HepG2 (cell line): ENCODE results near the gene SRSF12. TPM values are rescaled to one million over a fixed set of nuclear protein-coding genes. Genes with fewer than 3 reads are reported as not detected.
A peak's percentile ranks its signal among the peaks of the same experiment; 100 is the strongest.

Experiments used
- ATAC-seq: fragments of 200-7000 bp; cut with Tn5 transposase; 3 replicates; pipeline ENCODE4 v1.9.1; 2020; ENCODE audit warnings: mild to moderate bottlenecking, moderate library complexity
- BruUV-seq: library from RNA; stranded (reverse); fragments of 400-500 nt; replicated peaks from 2 replicates; lab custom pipeline; 2021; lab: Mats Ljungman, UMichigan
- CTCF ChIA-PET: fragments of 300-600 bp; formaldehyde crosslinking; extraction: SDS; loops from one replicate; lab custom pipeline; 2021; ENCODE audit warnings: low total read pairs, inconsistent platforms, low intra/inter-chr PET ratio; lab: Yijun Ruan, JAX
- POLR2A ChIA-PET: fragments of 350-600 bp; sonication (Branson Sonifier 250); formaldehyde crosslinking; loops from one replicate; lab custom pipeline; 2020; ENCODE audit warnings: antibody characterized with exemption, inconsistent platforms; lab: Yijun Ruan, JAX
- DNase-seq: peaks from one replicate; pipeline ENCODE4 v3.0.0-alpha.2; 2015; ENCODE audit warnings: low spot score
- FAIRE-seq: peaks from 3 replicates; lab custom pipeline; 2011; peaks lifted over from hg19 to GRCh38; lab: Jason Lieb, UNC
- H2AFZ ChIP-seq: one replicate; pipeline ENCODE4 v1.6.1; 2011; ENCODE audit warnings: low read length, inconsistent platforms
- H3K27ac ChIP-seq: fragments of 300-600 bp; 3 replicates; pipeline ENCODE4 v1.8.0; 2011; ENCODE audit warnings: mixed run types, mild to moderate bottlenecking, mixed read lengths, low read length, inconsistent platforms; ENCODE audit not compliant: insufficient read depth; ENCODE audit errors: extremely low read length
- H3K27me3 ChIP-seq, 2 experiments: fragments of 200-600 bp in 1 of 2; 2 replicates in 1 of 2; 3 replicates in 1 of 2; pipeline versions ENCODE4 v1.6.0 to v1.8.0; 2011; ENCODE audit warnings: low read length in 2 of 2, mild to moderate bottlenecking in 2 of 2, moderate library complexity in 2 of 2, inconsistent platforms in 1 of 2; ENCODE audit not compliant: insufficient read depth in 2 of 2, control insufficient read depth in 1 of 2
- H3K36me3 ChIP-seq, 2 experiments: fragments of 200-600 bp in 1 of 2; replicated peaks in 1 of 2; 2 replicates in 1 of 2; 3 replicates in 1 of 2; pipeline versions ENCODE4 v1.5.1 to v1.8.0; 2011; ENCODE audit warnings: low read length in 2 of 2, inconsistent platforms in 1 of 2; ENCODE audit not compliant: insufficient read depth in 2 of 2, control insufficient read depth in 1 of 2
- H3K4me1 ChIP-seq: 2 replicates; pipeline ENCODE4 v1.5.1; 2012; ENCODE audit warnings: low read length, inconsistent platforms; ENCODE audit not compliant: insufficient read depth
- H3K4me2 ChIP-seq: 2 replicates; pipeline ENCODE4 v1.6.0; 2011; ENCODE audit warnings: low read depth, low read length, inconsistent platforms
- H3K4me3 ChIP-seq, 3 experiments: fragments of 200-600 bp in 1 of 3; sonication (generic), shearing (Covaris generic) in 1 of 3; replicated peaks in 1 of 3; 2 replicates each; pipeline ENCODE4 v1.5.1; 2011 to 2016; ENCODE audit warnings: low read length in 3 of 3, inconsistent platforms in 2 of 3, low read depth in 2 of 3, mild to moderate bottlenecking in 2 of 3, control low read depth in 1 of 3, mixed read lengths in 1 of 3; ENCODE audit not compliant: insufficient read depth in 1 of 3
- H3K79me2 ChIP-seq: one replicate; pipeline ENCODE4 v1.6.1; 2011; ENCODE audit warnings: low read length, inconsistent platforms; ENCODE audit not compliant: insufficient read depth
- H3K9ac ChIP-seq: 2 replicates; pipeline ENCODE4 v1.6.0; 2011; ENCODE audit warnings: mild to moderate bottlenecking, low read depth, low read length, inconsistent platforms; ENCODE audit not compliant: insufficient read depth
- H3K9me3 ChIP-seq: 2 replicates; pipeline ENCODE4 v1.5.1; 2012; ENCODE audit warnings: mild to moderate bottlenecking, low read length
- H4K20me1 ChIP-seq: 2 replicates; pipeline ENCODE4 v1.6.0; 2011; ENCODE audit warnings: inconsistent platforms, mild to moderate bottlenecking, low read length, moderate library complexity; ENCODE audit not compliant: insufficient read depth
- BHLHE40 ChIP-seq: IDR thresholded peaks from 2 replicates; pipeline ENCODE4 v1.6.1; 2011; ENCODE audit warnings: low read length, improper control_type of control experiment
- DR1 ChIP-seq: sonication (generic); formaldehyde crosslinking; IDR thresholded peaks from 2 replicates; pipeline ENCODE4 v1.8.0; 2021; ENCODE audit warnings: mild to moderate bottlenecking, missing genetic modification reagents, inconsistent platforms
- ETV6 ChIP-seq: sonication (generic); formaldehyde crosslinking; conservative IDR thresholded peaks from 2 replicates; pipeline ENCODE4 v1.4.0; 2020; ENCODE audit warnings: missing genetic modification reagents
- EZH2 ChIP-seq: conservative IDR thresholded peaks from 2 replicates; pipeline ENCODE4 v1.6.1; 2012; ENCODE audit warnings: mild to moderate bottlenecking, low read depth, low read length, moderate library complexity
- FLYWCH1 ChIP-seq: sonication (generic); formaldehyde crosslinking; IDR thresholded peaks from 2 replicates; pipeline ENCODE4 v1.8.1; 2023; ENCODE audit warnings: mild to moderate bottlenecking, missing genetic modification reagents
- FOXO1 ChIP-seq: sonication (generic); formaldehyde crosslinking; IDR thresholded peaks from 2 replicates; pipeline ENCODE4 v1.4.0; 2020; ENCODE audit warnings: missing genetic modification reagents
- FOXP4 ChIP-seq: sonication (generic); formaldehyde crosslinking; IDR thresholded peaks from 2 replicates; pipeline ENCODE4 v1.4.0; 2020; ENCODE audit warnings: missing genetic modification reagents
- HMG20A ChIP-seq: IDR thresholded peaks from 2 replicates; pipeline ENCODE4 v1.6.1; 2016; ENCODE audit warnings: borderline replicate concordance
- HOMEZ ChIP-seq: IDR thresholded peaks from 2 replicates; pipeline ENCODE4 v1.6.1; 2016; ENCODE audit warnings: low read depth
- LCORL ChIP-seq, 2 experiments: fragments of 450-650 bp in 1 of 2; sonication (generic) in 1 of 2; formaldehyde crosslinking in 1 of 2; IDR thresholded peaks; 2 replicates each; pipeline versions ENCODE4 v1.5.0 to v1.6.1; 2017 to 2020; ENCODE audit warnings: antibody characterized with exemption in 1 of 2, missing genetic modification reagents in 1 of 2
- MBD4 ChIP-seq: IDR thresholded peaks from 2 replicates; pipeline ENCODE4 v1.6.1; 2012; ENCODE audit warnings: low read length, inconsistent platforms, borderline replicate concordance
- NCOA1 ChIP-seq: sonication (generic); formaldehyde crosslinking; IDR thresholded peaks from 2 replicates; pipeline ENCODE4 v1.9.0; 2021; ENCODE audit warnings: missing genetic modification reagents
- ONECUT2 ChIP-seq: sonication (generic); formaldehyde crosslinking; IDR thresholded peaks from 2 replicates; pipeline ENCODE4 v1.4.0; 2020; ENCODE audit warnings: missing genetic modification reagents
- SATB2 ChIP-seq: sonication (generic); formaldehyde crosslinking; IDR thresholded peaks from 2 replicates; pipeline ENCODE4 v1.5.0; 2020; ENCODE audit warnings: missing genetic modification reagents
- SMARCC2 ChIP-seq: fragments of 450-650 bp; IDR thresholded peaks from 2 replicates; pipeline ENCODE4 v1.6.1; 2017; ENCODE audit warnings: antibody characterized with exemption, mild to moderate bottlenecking
- TCF7L2 ChIP-seq: IDR thresholded peaks from 2 replicates; pipeline ENCODE4 v1.6.1; 2011; ENCODE audit warnings: mild to moderate bottlenecking, low read depth, low read length, moderate library complexity
- ZNF124 ChIP-seq: sonication (generic); formaldehyde crosslinking; IDR thresholded peaks from 2 replicates; pipeline ENCODE4 v1.4.0; 2020; ENCODE audit warnings: missing genetic modification reagents
- ZNF44 ChIP-seq: sonication (generic); formaldehyde crosslinking; IDR thresholded peaks from 2 replicates; pipeline ENCODE4 v1.5.1; 2020; ENCODE audit warnings: mild to moderate bottlenecking, missing genetic modification reagents
- ZNF441 ChIP-seq: sonication (generic); formaldehyde crosslinking; IDR thresholded peaks from 2 replicates; pipeline ENCODE4 v1.7.0; 2021; ENCODE audit warnings: missing genetic modification reagents, borderline replicate concordance
- ZNF556 ChIP-seq: sonication (generic); formaldehyde crosslinking; IDR thresholded peaks from 2 replicates; pipeline ENCODE4 v1.4.0; 2020; ENCODE audit warnings: mild to moderate bottlenecking, missing genetic modification reagents, borderline replicate concordance
- ZNF564 ChIP-seq: sonication (generic); formaldehyde crosslinking; IDR thresholded peaks from 2 replicates; pipeline ENCODE4 v1.8.1; 2023; ENCODE audit warnings: mild to moderate bottlenecking, missing genetic modification reagents
- ZNF570 ChIP-seq: sonication (generic); formaldehyde crosslinking; IDR thresholded peaks from 2 replicates; pipeline ENCODE4 v1.4.0; 2020; ENCODE audit warnings: mild to moderate bottlenecking, missing genetic modification reagents, borderline replicate concordance
- WGBS: methylation state at CpG from one replicate; pipeline ENCODE4 v1.1.6; 2017; ENCODE audit warnings: low lambda C conversion rate; 5-methylcytosine and 5-hydroxymethylcytosine counted together
- in situ Hi-C: cut with HindIII; loops from 2 replicates; pipeline ENCODE4 v1.10.0; 2017; ENCODE audit warnings: low pct_unique_long_range_greater_than_20kb; ENCODE audit not compliant: extremely low pct_ligation_motif_present
- intact Hi-C: fragments of 100-400 bp; cut with micrococcal nuclease; formaldehyde crosslinking; loops from one replicate; pipeline ENCODE4 v1.10.0; 2022; ENCODE audit not compliant: unreplicated experiment
- polyA plus RNA-seq, 8 experiments: library from polyadenylated mRNA; depleted of rRNA in 3 of 8; stranded (reverse) in 7 of 8; unstranded in 1 of 8; fragments of >200 nt; fragmentation: Illumina TruSeq in 4 of 8; extraction: Trizol in 4 of 8; gene quantifications; 2 replicates each; pipeline versions ENCODE4 v1.2.1 to v1.2.3, GENCODE V29; 2011 to 2016; ENCODE audit warnings: low read depth in 4 of 8, missing spikeins in 1 of 8, mixed read lengths in 1 of 8; ENCODE audit not compliant: insufficient read depth in 1 of 8
- total RNA-seq, 5 experiments: library from RNA; depleted of rRNA; stranded (reverse); fragments of >200 nt; fragmentation: Illumina TruSeq; extraction: Trizol; gene quantifications; 2 replicates each; pipeline ENCODE4 v1.2.3, GENCODE V29; 2016; ENCODE audit warnings: low read depth in 1 of 5

Gene SRSF12
- total and polyA plus RNA-seq, 2 of the 13 experiments (the other 11 are each of a cell fraction or from before 2014, with no cell fraction given) = 1.7 to 1.9 TPM

- 2% methylated on average over 41 of the region's 63 CpGs for WGBS
- Histone ChIP-seq H4K20me1 (peaks cover 36% of the 10 kb centered on the region), H3K79me2 (peaks cover 39% of the 10 kb centered on the region), H2AFZ (peak within 1 kb of the TSS; percentile 35), H3K4me3 (peak within 1 kb of the TSS; percentile 89 to 100 (median 95)), H3K36me3 (peaks cover 0 to 16% of the 10 kb centered on the region in 2 experiments; a peak in 3 of 5 replicates), H3K4me1 (peaks cover 31% of the 10 kb centered on the region), H3K4me2 (peak within 1 kb of the TSS; percentile 85), H3K9ac (peak within 1 kb of the TSS; percentile 98), H3K27me3 (no peaks in the 10 kb centered on the region; a peak in 1 of 5 replicates), H3K27ac (peak within 1 kb of the TSS; percentile 96), H3K9me3 (no peaks in the 10 kb centered on the region)
- intact Hi-C loops (loop anchor here (2.0 to 5.0 kb wide), 2 partner anchors 46 to 67 kb away; partner anchors contain the start of gene PM20D2), in situ Hi-C loops (loop anchor here (10.0 kb wide), 1 partner anchor 96 kb away; no protein-coding TSS in a partner anchor)
- CTCF ChIA-PET = no interaction called here
- BruUV-seq = TSS peak; percentile 44
- peak; percentile 80 for ATAC-seq
- POLR2A ChIA-PET = interaction anchor here (0.7 to 6.8 kb wide), 25 partner anchors 9 to 271 kb away, joined by 3 to 117 read pairs (median 6); partner anchors contain the start of genes PM20D2, RNGTT, SRSF12 and UBE2J1
- peak; percentile 85 for FAIRE-seq
- DNase-seq = peak; percentile 95
- TF ChIP-seq NCOA1 (0 out of 2 replicates have a peak, but pooled peaks have one; percentile 58), EZH2 (no peak), HOMEZ (CRISPR knock-in tag) (0 out of 2 replicates have a peak, but pooled peaks have one; percentile 45), FOXO1 (CRISPR knock-in tag) (no peak; the same call in none of the 2 replicates), ETV6 (CRISPR knock-in tag) (0 out of 2 replicates have a peak, but pooled peaks have one; percentile 55), DR1 (CRISPR knock-in tag) (peak; percentile 95), HMG20A (CRISPR knock-in tag) (no peak), ZNF441 (CRISPR knock-in tag) (no peak; the same call in none of the 2 replicates), ZNF564 (CRISPR knock-in tag) (peak; percentile 63), FLYWCH1 (no peak), ZNF556 (CRISPR knock-in tag) (no peak; the same call in 1 of the 2 replicates), SATB2 (CRISPR knock-in tag) (no peak), BHLHE40 (peak; percentile 12; the same call in 1 of the 2 replicates), TCF7L2 (no peak), FOXP4 (CRISPR knock-in tag) (peak; percentile 60; the same call in 1 of the 2 replicates), ZNF124 (CRISPR knock-in tag) (0 out of 2 replicates have a peak, but pooled peaks have one; percentile 17), ZNF570 (CRISPR knock-in tag) (no peak), ONECUT2 (CRISPR knock-in tag) (no peak), ZNF44 (CRISPR knock-in tag) (peak; percentile 80; the same call in 1 of the 2 replicates), LCORL (IDR thresholded peaks at IDR 0.05) (no peak), LCORL (CRISPR knock-in tag; IDR thresholded peaks at IDR 0.05) (peak; percentile 86), SMARCC2 (no peak), MBD4 (no peak)
These were observed 37.4 kb downstream of the SRSF12 start, which contains the start of gene PNRC1 for GRCh38 chr6:89080281-89081128. Gene PNRC1, plus strand, starts transcription at chr6:89080751. Its CDS starts 144 bp downstream, at chr6:89080895.
